Left ventricle myocardium inferior (tissue), 1 donor: ENCODE results near the gene HDDC2. TPM values are rescaled to one million over a fixed set of nuclear protein-coding genes. Genes with fewer than 3 reads are reported as not detected.

Experiments
- DNase-seq: peaks from one replicate; pipeline ENCODE4 v3.0.0-alpha.2; 2020
- H3K27ac ChIP-seq: fragments of 200-600 bp; replicated peaks from 2 replicates; pipeline ENCODE4 v1.8.0; 2021
- H3K27me3 ChIP-seq: fragments of 200-600 bp; 2 replicates; pipeline ENCODE4 v1.8.0; 2021; ENCODE audit warnings: low read depth
- H3K36me3 ChIP-seq: fragments of 200-600 bp; 2 replicates; pipeline ENCODE4 v1.8.0; 2021
- H3K4me1 ChIP-seq: fragments of 200-600 bp; 2 replicates; pipeline ENCODE4 v1.8.0; 2021
- H3K4me3 ChIP-seq: fragments of 200-600 bp; 2 replicates; pipeline ENCODE4 v1.8.0; 2021; ENCODE audit warnings: mild to moderate bottlenecking, moderate library complexity
- H3K9me3 ChIP-seq: fragments of 200-600 bp; replicated peaks from 2 replicates; pipeline ENCODE4 v1.8.0; 2021
- intact Hi-C: fragments of 100-400 bp; cut with micrococcal nuclease; formaldehyde crosslinking; loops from one replicate; pipeline ENCODE4 v1.11.0; 2022
- total RNA-seq: library from RNA; stranded (reverse); fragmentation: NEBNext Ultra II Directional; extraction: Animal tissue kit (Norgen Biotek cat#: 25700); gene quantifications from one replicate; pipeline ENCODE4 v1.2.1, GENCODE V29; 2021
- TF ChIP-seq, protein P1 (sequence below): fragments of 200-600 bp; IDR thresholded peaks from 2 replicates; pipeline ENCODE4 v1.8.0; 2021; ENCODE audit warnings: antibody characterized with exemption, mild to moderate bottlenecking, borderline replicate concordance
- donor health status: DM: no; HTN: yes; CAD: no; lungs with severe emphysema.

Gene HDDC2
- total RNA-seq, 1 donor from 2014 or later, result 87.9 TPM

DNA sequence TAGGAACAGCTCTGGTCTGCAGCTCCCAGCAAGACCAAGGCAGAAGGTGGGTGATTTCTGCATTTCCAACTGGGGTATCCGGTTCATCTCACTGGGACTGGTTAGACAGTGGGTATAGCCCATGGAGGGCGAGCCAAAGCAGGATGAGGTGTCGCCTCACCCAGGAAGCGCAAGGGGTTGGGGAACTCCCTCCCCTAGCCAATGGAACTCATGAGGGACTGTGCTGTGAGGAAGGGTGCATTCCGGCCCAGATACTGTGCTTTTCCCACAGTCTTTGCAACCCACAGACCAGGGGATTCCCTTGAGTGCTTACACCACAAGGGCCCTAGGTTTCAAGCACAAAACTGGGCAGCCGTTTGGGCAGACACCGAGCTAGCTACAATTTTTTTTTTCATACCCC, 21.8 kb downstream of the HDDC2 start:
- Histone ChIP-seq H3K27me3 (no peaks in the 10 kb centered on the region), H3K9me3 (peaks cover 7% of the 10 kb centered on the region), H3K4me1 (peaks cover 7% of the 10 kb centered on the region), H3K27ac (no peak overlapping the region), H3K36me3 (peaks cover 62% of the 10 kb centered on the region), H3K4me3 (no peak overlapping the region)
- DNase-seq, result no peak
- intact Hi-C loops, result no loop called here
- TF ChIP-seq, protein P1, sequence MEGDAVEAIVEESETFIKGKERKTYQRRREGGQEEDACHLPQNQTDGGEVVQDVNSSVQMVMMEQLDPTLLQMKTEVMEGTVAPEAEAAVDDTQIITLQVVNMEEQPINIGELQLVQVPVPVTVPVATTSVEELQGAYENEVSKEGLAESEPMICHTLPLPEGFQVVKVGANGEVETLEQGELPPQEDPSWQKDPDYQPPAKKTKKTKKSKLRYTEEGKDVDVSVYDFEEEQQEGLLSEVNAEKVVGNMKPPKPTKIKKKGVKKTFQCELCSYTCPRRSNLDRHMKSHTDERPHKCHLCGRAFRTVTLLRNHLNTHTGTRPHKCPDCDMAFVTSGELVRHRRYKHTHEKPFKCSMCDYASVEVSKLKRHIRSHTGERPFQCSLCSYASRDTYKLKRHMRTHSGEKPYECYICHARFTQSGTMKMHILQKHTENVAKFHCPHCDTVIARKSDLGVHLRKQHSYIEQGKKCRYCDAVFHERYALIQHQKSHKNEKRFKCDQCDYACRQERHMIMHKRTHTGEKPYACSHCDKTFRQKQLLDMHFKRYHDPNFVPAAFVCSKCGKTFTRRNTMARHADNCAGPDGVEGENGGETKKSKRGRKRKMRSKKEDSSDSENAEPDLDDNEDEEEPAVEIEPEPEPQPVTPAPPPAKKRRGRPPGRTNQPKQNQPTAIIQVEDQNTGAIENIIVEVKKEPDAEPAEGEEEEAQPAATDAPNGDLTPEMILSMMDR, result no peak

DNA sequence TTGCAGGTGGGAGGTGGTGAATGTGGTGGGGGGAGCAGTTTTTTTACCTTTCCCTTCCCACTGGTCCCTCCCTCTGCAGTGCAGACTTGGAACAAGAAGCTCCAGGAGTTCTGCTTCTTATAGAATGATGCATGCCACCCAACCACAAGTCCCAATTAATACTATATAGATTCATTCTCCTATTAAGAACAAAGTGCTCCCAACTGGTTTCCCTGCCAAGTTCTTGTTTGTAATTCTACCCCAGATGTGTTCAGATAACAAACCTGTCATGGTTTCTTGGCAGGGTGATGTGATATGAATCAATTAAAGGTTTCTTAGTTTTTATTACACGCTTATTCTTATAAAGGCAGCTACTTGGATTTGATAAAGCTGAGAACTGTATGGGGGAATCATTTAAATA, 23.9 kb downstream of the HDDC2 start:
- Histone ChIP-seq H3K27ac (no peak overlapping the region), H3K36me3 (peaks cover 69% of the 10 kb centered on the region), H3K9me3 (peaks cover 7% of the 10 kb centered on the region), H3K4me3 (no peak overlapping the region), H3K4me1 (peaks cover 20% of the 10 kb centered on the region), H3K27me3 (no peaks in the 10 kb centered on the region)
- no peak for DNase-seq
- TF ChIP-seq, protein P1, result no peak
- intact Hi-C loops, result no loop called here

DNA sequence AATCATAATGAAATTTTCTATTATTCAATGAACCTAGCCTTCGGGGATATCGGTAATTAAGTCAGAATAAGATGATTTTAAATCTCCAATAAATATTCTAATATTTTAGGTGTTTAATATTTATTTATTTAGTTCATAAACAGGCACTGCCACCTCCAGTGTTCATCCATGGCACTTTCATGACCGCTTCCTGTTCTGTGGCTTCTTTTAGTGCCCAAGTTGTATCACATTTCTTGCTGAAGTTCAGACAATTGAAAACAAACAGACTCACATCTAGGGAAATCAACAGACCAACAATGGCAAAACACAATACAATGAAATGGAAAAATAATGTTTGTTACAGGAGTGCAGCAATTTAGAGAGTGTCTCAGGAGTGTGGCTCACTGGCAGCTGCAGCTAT, 26.0 kb downstream of the HDDC2 start:
- H3K27me3 ChIP-seq, result no peaks in the 10 kb centered on the region
- peaks cover 64% of the 10 kb centered on the region for H3K36me3 ChIP-seq
- DNase-seq, result no peak
- H3K4me3 ChIP-seq, result no peak overlapping the region
- no peaks in the 10 kb centered on the region for H3K9me3 ChIP-seq
- H3K27ac ChIP-seq, result no peak overlapping the region
- intact Hi-C loops, result no loop called here
- H3K4me1 ChIP-seq, result peaks cover 20% of the 10 kb centered on the region
- TF ChIP-seq, protein P1, result no peak

DNA sequence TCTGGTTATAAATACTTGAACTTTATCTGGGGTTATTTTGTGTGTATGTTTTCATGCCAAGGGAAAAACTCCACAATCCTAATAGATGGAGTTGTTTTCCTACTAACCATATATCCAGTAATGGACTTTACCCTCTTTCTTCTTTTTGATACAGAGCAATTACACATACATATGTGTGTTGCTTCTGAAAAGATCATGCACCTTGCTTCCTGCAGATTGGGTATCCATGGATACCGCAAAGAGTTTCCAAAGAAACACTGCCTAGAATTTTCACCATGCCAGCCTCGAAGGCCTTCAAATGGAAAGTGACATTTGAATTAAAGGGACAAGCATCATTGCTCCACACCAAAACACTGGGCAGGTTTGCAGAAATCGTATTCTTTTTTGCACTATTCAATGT, 26.8 kb downstream of the HDDC2 start:
- peaks cover 56% of the 10 kb centered on the region for H3K36me3 ChIP-seq
- H3K27ac ChIP-seq, result peak overlapping the region; percentile 13
- TF ChIP-seq, protein P1, result no peak
- no peak for DNase-seq
- H3K27me3 ChIP-seq, result no peaks in the 10 kb centered on the region
- peaks cover 20% of the 10 kb centered on the region for H3K4me1 ChIP-seq
- no peaks in the 10 kb centered on the region for H3K9me3 ChIP-seq
- no peak overlapping the region for H3K4me3 ChIP-seq
- intact Hi-C loops, result no loop called here

DNA sequence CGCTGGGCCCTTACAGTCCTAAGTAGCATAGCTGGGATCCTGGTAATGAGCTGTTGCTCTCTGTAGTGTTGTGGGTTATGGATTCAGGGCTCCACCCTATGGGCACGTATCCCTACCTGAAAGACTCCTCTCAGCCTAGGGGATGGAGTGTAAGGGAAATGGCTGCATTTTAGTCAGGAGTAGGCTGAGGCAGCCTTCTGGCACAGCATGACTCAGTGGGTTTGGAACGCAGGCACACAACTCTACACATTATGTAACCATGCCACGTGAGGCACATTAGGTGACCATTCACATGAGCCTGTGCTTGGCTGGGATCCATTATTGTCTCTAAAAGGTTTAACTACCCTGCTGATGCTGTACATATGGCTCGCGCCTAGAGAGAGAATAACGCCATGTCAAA, 27.8 kb downstream of the HDDC2 start:
- Histone ChIP-seq H3K27me3 (no peaks in the 10 kb centered on the region), H3K36me3 (peaks cover 54% of the 10 kb centered on the region), H3K27ac (peak overlapping the region; percentile 13), H3K9me3 (no peaks in the 10 kb centered on the region), H3K4me1 (peaks cover 20% of the 10 kb centered on the region), H3K4me3 (no peak overlapping the region)
- DNase-seq, result no peak
- TF ChIP-seq, protein P1, result no peak
- intact Hi-C loops, result no loop called here

DNA sequence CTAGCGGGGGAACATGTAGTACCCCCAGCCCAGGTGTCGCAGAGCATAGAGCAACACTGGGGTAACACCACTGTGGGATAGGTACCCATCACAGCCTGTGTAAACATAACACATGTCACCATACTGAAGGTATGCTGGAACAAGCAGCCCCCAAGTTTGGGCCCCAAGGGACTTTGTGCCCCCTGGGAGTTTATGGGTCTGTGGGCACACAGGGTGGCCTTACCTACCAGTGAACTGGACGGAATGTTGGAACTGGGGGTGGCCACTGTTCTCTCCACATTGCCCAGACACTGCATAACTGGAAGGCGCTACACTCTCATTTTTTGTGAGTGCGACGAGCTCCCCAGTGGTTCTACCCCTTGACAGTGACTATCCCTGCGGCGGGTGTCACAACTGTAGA, 28.5 kb downstream of the HDDC2 start:
- no peaks in the 10 kb centered on the region for H3K27me3 ChIP-seq
- peak overlapping the region; percentile 13 for H3K27ac ChIP-seq
- H3K4me1 ChIP-seq, result peaks cover 20% of the 10 kb centered on the region
- H3K36me3 ChIP-seq, result peaks cover 54% of the 10 kb centered on the region
- H3K4me3 ChIP-seq, result no peak overlapping the region
- intact Hi-C loops, result no loop called here
- H3K9me3 ChIP-seq, result no peaks in the 10 kb centered on the region
- no peak for DNase-seq
- TF ChIP-seq, protein P1, result no peak
